Activated CD8-positive, alpha-beta memory T cell treated with anti-CD3 and anti-CD28 coated beads, Interleukin-2, amount 10 ng/mL, durations not matched to agents 7 days and 5 days (primary cell): ENCODE results near the gene LDLRAD4. TPM values are rescaled to one million over a fixed set of nuclear protein-coding genes. Genes with fewer than 3 reads are reported as not detected.

Experiments used
- ATAC-seq: fragments of 150-1000 bp; cut with Tn5 transposase; one replicate; pipeline ENCODE4 v1.10.0; 2021; ENCODE audit warnings: moderate library complexity
- CTCF ChIA-PET: fragments of 350-600 bp; sonication (Branson Sonifier 250); formaldehyde crosslinking; loops from one replicate; lab custom pipeline; 2021; ENCODE audit warnings: antibody characterized with exemption; lab: Charles Lee
- DNase-seq: peaks from one replicate; pipeline ENCODE4 v3.0.0-alpha.2; 2020
- H3K27ac Mint-ChIP-seq: one replicate; pipeline ENCODE4 v1.8.0; 2021; ENCODE audit warnings: mild to moderate bottlenecking, mixed read lengths
- H3K27me3 Mint-ChIP-seq: one replicate; pipeline ENCODE4 v1.8.0; 2021; ENCODE audit warnings: mixed read lengths
- H3K36me3 Mint-ChIP-seq: one replicate; pipeline ENCODE4 v1.8.0; 2021; ENCODE audit warnings: mild to moderate bottlenecking, mixed read lengths
- H3K4me1 Mint-ChIP-seq: one replicate; pipeline ENCODE4 v1.8.0; 2021; ENCODE audit warnings: mixed read lengths
- H3K4me3 Mint-ChIP-seq: one replicate; pipeline ENCODE4 v1.8.0; 2021; ENCODE audit warnings: mild to moderate bottlenecking, moderate library complexity, mixed read lengths
- H3K9me3 Mint-ChIP-seq: one replicate; pipeline ENCODE4 v1.8.0; 2022; ENCODE audit warnings: low read depth, mixed read lengths
- total RNA-seq, 2 experiments: library from RNA; stranded (reverse); gene quantifications; one replicate each; pipeline ENCODE4 v1.2.3, GENCODE V29; 2021

Gene LDLRAD4
- total RNA-seq, 2 experiments from 2014 or later, result 33.9 to 44.5 TPM

DNA sequence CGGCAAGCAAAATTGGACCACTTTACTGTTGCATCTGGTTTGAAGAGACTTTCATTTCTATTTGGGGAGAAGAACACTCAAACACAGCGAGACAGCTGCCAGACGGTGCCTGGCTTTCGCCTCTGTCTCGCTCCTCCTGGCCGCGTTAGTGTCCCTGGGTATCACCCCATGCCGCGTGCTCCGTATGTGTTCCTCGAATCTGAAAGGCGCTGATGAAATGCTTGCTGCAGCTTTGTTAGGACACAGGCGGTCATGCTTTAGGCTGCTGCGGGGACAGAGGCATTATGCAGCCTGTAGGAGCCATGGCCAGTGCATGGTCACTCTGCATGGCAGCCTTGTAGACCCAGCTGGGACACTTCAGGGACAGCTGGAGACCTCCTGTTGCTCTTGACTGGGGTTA is 53.9 kb downstream of the LDLRAD4 start:
- Mint-ChIP-seq H3K4me3 (no peak overlapping the region), H3K27me3 (peaks cover 18% of the 10 kb centered on the region), H3K4me1 (peaks cover 36% of the 10 kb centered on the region), H3K36me3 (no peaks in the 10 kb centered on the region), H3K9me3 (no peaks in the 10 kb centered on the region), H3K27ac (no peak overlapping the region)
- DNase-seq (no peak), ATAC-seq (no peak)
- CTCF ChIA-PET, result no interaction called here

DNA sequence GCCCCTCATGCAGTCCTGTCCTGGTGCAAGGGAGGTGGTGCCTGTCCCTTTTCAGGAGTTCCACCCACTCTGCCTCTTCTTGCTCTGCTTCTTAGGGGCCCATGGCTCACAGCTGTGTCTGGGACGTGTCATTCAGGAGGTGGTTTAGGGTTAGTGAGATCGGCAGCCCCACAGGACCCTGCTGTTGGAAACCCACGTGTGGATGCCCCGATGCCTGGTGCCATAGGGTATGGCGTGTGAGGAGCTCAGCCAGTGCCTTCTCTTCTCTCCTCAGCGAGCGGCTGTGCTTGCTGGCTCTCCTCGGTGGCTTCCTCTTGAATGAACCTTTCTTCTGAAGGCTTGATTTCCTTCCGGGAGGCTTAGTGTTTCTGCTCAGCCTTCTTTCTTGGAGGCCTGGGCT is 55.2 kb downstream of the LDLRAD4 start:
- peak overlapping the region; percentile 46 for H3K27ac Mint-ChIP-seq
- H3K27me3 Mint-ChIP-seq, result peaks cover 23% of the 10 kb centered on the region
- ATAC-seq (peak; percentile 57), DNase-seq (no peak)
- H3K9me3 Mint-ChIP-seq, result no peaks in the 10 kb centered on the region
- H3K4me1 Mint-ChIP-seq, result peaks cover 29% of the 10 kb centered on the region
- H3K4me3 Mint-ChIP-seq, result peak overlapping the region; percentile 40
- CTCF ChIA-PET, result interaction anchor here (1.2 kb wide), 1 partner anchor 12 kb away, joined by 3 read pairs; no protein-coding TSS in a partner anchor
- H3K36me3 Mint-ChIP-seq, result no peaks in the 10 kb centered on the region

DNA sequence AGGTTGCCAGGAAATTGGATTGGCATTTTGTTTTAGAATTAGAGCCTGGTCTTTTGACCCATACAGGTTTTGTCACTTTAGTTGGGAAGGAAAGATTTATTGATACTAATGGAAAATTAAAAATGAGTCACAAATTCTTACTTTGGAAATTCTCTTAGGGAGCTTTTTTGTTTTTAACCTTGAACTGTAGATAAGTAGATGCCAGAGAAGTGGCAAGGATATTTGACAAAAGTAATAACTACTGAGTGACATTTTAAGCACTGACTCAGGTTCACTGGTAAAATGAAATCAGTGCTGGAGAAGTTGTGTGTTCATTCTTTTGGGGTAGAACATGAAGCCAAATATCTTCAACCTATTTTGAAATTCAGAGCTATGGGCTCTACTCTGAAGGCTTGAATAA is 56.5 kb downstream of the LDLRAD4 start:
- H3K36me3 Mint-ChIP-seq, result no peaks in the 10 kb centered on the region
- no peaks in the 10 kb centered on the region for H3K9me3 Mint-ChIP-seq
- ATAC-seq (no peak), DNase-seq (no peak)
- no peak overlapping the region for H3K4me3 Mint-ChIP-seq
- CTCF ChIA-PET, result interaction anchor here (0.9 kb wide), 1 partner anchor 16 kb away, joined by 4 read pairs; no protein-coding TSS in a partner anchor
- H3K27me3 Mint-ChIP-seq, result peaks cover 26% of the 10 kb centered on the region
- peaks cover 37% of the 10 kb centered on the region for H3K4me1 Mint-ChIP-seq
- H3K27ac Mint-ChIP-seq, result no peak overlapping the region

DNA sequence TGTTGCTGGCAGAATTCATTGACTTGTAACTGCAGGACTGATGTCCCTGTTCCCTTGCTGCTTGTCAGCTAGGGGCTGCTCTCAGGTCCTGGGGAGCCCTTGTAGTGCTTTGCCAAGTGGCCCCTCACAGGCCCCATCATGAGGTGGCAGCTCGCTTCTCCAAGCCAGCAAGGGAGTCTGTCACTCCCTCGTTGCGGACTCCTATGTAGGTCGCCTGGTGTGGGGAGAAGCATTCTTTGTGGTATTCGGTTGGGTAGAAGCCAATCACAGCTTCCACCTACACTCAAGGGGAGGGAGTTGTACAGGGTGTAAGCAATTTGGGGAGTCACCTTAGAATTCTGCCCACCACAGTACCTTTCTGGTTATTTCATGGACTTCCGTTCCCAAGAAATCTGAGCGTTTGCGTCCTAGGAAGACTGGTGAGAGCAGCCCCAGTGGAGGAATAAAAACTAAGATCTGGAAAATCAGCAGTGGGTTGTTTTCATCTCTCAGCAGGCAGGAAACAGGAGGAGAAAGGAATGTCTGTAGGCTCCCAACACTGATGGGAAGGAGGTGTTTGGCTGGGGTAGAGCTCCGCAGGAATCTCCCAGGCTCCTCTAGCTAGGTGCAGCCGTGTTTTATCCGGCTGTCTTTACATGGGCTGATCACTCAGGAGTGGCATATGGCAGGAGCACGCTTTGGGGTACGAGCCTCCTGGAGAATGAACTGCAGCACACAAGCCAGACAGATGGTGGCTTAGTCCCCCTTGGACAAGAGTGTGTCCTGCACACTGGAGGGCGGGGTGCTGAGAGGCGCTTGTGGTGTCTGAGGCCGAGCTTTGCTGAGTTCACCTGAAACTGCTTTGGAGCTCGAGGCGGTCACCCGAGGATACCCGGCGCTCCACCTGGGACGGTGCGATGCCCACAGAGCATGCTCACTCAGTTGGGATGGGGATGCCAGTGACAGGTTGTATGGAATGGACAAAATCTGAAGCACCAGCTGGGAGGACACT is 58.3 kb downstream of the LDLRAD4 start:
- H3K9me3 Mint-ChIP-seq, result no peaks in the 10 kb centered on the region
- H3K4me1 Mint-ChIP-seq, result peaks cover 43% of the 10 kb centered on the region
- CTCF ChIA-PET, result interaction anchor here (1.0 kb wide), 2 partner anchors 13 to 60 kb away, joined by 4 read pairs; no protein-coding TSS in a partner anchor

DNA sequence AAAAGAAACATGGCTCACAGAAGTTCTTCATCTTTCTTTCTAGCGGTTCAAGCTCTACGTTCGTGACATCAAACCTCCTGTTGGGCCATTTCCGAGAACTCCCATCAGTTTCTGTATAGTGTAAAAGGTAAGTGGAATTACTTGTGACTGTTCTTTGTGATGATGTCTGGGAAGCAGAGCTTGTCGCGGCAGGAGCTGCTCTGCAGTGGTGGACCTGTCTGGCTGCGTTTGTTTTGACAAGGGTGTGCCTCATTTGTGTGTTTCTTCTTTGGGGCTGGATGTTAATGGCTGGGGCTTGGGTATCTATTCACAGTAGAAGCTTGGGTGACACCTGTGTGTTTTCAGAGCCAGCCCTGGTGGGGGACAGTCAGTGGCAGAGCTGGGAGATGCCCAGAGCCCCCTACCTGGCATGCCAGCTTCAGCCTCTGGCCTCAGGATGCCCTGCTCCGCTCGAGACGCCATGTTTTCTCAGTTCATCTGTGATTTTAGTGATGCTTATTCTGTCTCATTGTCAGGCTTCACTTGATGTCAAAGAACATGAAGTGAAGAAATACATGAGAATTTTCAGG is 59.6 kb downstream of the LDLRAD4 start:
- ATAC-seq (no peak), DNase-seq (no peak)
- CTCF ChIA-PET, result interaction anchor here (1.5 kb wide), 1 partner anchor 62 kb away, joined by 5 read pairs; no protein-coding TSS in a partner anchor
- Mint-ChIP-seq H3K27ac (no peak overlapping the region), H3K36me3 (peaks cover 11% of the 10 kb centered on the region), H3K4me1 (peaks cover 50% of the 10 kb centered on the region), H3K27me3 (peaks cover 24% of the 10 kb centered on the region), H3K4me3 (no peak overlapping the region), H3K9me3 (no peaks in the 10 kb centered on the region)

More for the DNA sequence above, 58.3 kb downstream of the LDLRAD4 start:
- peaks cover 4% of the 10 kb centered on the region for H3K36me3 Mint-ChIP-seq
- DNase-seq (no peak), ATAC-seq (no peak)
- no peak overlapping the region for H3K27ac Mint-ChIP-seq
- H3K27me3 Mint-ChIP-seq, result peaks cover 24% of the 10 kb centered on the region
- H3K4me3 Mint-ChIP-seq, result no peak overlapping the region

DNA sequence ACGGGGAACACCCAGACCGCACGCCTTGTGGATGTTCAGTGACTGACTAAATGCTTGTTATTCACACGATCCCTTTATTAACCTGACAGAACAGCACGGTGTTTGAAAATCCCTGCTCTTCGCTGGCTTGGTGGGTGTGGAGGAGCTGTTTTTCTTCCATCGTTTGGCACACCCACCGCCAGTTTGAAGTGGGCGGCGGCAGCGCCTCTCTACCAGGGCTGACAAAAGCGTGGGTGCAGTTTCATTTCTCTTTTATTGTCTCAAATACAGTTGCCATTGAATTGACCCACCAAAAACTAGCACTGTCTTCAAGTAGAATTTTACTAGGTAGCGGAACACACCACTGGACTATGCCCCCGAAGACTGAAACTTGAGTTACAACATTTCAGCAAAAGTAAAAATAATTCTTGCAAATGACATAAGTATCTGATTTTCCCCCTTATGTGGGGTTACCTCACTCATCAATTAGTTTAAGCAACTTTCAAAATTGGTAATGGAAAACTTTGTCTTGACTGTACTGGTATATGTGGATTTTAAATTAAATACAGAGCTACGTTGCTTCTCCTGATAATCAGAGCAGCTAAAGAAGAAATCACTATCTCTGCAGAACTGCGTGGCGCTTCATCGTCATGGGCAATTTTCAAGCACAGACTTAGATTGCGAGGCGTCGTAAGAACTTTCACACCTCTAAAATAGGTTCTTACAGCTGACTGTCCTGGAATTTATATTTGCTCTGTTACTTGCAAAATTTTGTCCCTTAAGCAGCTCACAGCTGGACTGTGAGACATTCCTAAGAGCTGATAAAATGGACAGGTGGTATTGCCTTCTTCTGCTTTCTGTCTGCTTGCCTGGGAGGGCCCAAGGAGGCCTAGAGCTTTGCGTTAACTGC is 60.9 kb downstream of the LDLRAD4 start:
- Mint-ChIP-seq H3K4me3 (peak overlapping the region; percentile 25), H3K9me3 (no peaks in the 10 kb centered on the region), H3K27ac (no peak overlapping the region), H3K36me3 (peaks cover 19% of the 10 kb centered on the region), H3K4me1 (peaks cover 51% of the 10 kb centered on the region), H3K27me3 (peaks cover 27% of the 10 kb centered on the region)
- ATAC-seq (peak; percentile 33), DNase-seq (no peak)
- CTCF ChIA-PET, result interaction anchor here (1.3 to 1.5 kb wide), 2 partner anchors 63 kb away, joined by 3 to 5 read pairs; no protein-coding TSS in a partner anchor

DNA sequence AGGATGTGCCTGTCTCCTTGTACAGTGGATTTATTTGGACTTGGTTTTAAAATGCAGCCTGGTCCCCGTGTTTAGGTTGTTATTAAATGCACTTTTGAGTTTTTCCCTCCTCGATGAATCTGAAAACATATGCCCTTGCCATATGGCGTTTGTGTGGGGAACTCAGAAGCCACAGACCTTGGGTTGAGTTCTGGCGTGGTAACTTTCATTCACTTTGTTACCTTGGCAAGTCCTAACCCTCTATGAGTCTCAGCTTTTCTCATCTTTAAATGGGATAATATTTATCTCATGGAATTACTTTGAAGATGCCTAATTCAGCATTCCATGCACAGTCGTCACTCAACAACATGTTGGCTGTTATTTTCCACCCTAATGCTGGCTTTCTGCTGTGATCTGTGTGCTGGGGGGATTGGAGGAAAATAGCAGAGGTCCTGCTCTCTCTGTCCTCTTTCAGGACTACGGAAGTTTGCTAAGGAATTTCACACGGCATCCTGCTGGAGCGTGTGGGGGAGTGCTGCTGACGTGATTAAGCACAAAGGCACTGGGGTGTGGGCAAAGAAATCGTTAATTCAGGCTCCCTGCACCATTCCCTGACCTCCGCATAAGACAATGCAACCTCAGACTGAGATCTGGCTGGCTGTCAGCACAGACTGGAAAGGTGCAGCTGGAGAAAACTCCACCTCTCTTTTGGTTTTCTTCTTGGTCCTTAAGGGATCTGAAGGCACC is 61.7 kb downstream of the LDLRAD4 start:
- Mint-ChIP-seq H3K36me3 (peaks cover 19% of the 10 kb centered on the region), H3K4me3 (no peak overlapping the region), H3K9me3 (no peaks in the 10 kb centered on the region), H3K4me1 (peaks cover 58% of the 10 kb centered on the region), H3K27me3 (peaks cover 35% of the 10 kb centered on the region), H3K27ac (no peak overlapping the region)
- CTCF ChIA-PET, result interaction anchor here (1.3 kb wide), 1 partner anchor 64 kb away, joined by 3 read pairs; no protein-coding TSS in a partner anchor
- DNase-seq, result no peak
- no peak for ATAC-seq

DNA sequence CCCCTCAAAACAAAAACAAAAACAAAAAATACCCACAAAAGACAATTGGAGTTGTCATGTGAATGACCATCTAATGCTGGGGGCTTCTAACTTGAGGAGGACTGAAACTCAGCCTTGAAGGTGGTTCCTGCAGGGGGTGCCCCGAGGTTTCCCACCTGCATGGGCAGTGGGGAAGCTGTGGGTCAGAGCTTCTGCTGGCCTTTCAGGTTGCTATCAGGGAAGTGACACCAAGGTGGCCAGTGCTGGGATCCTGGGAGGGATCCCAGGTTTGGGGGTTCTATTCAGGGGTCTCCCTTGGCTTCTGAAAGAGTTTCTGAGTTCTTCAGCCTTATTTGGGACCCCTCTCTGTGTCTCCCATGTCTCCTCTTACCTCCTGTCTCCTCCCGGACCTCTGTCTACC is 62.8 kb downstream of the LDLRAD4 start:
- Mint-ChIP-seq H3K27me3 (peaks cover 39% of the 10 kb centered on the region), H3K36me3 (peaks cover 22% of the 10 kb centered on the region), H3K27ac (no peak overlapping the region), H3K4me1 (peaks cover 66% of the 10 kb centered on the region), H3K4me3 (no peak overlapping the region), H3K9me3 (no peaks in the 10 kb centered on the region)
- no peak for ATAC-seq
- no peak for DNase-seq
- CTCF ChIA-PET, result no interaction called here

DNA sequence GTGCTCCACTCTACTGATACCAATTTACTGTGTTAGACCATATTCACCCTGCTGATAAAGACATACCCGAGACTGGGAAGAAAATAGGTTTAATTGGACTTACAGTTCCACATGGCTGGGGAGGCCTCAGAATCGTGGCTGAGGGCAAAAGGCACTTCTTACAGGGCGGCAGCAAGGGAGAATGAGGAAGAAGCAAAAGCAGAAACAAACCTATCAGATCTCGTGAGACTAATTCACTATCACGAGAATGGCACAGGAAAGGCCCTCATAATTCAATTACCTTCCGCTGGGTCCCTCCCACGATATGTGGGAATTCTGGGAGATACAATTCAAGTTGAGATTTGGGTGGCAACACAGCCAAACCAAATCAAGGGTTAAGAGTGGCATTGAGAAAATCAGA is 65.2 kb downstream of the LDLRAD4 start:
- Mint-ChIP-seq H3K4me1 (peaks cover 73% of the 10 kb centered on the region), H3K27ac (no peak overlapping the region), H3K9me3 (no peaks in the 10 kb centered on the region), H3K36me3 (peaks cover 22% of the 10 kb centered on the region), H3K27me3 (peaks cover 33% of the 10 kb centered on the region), H3K4me3 (no peak overlapping the region)
- ATAC-seq (no peak), DNase-seq (no peak)
- CTCF ChIA-PET, result no interaction called here

DNA sequence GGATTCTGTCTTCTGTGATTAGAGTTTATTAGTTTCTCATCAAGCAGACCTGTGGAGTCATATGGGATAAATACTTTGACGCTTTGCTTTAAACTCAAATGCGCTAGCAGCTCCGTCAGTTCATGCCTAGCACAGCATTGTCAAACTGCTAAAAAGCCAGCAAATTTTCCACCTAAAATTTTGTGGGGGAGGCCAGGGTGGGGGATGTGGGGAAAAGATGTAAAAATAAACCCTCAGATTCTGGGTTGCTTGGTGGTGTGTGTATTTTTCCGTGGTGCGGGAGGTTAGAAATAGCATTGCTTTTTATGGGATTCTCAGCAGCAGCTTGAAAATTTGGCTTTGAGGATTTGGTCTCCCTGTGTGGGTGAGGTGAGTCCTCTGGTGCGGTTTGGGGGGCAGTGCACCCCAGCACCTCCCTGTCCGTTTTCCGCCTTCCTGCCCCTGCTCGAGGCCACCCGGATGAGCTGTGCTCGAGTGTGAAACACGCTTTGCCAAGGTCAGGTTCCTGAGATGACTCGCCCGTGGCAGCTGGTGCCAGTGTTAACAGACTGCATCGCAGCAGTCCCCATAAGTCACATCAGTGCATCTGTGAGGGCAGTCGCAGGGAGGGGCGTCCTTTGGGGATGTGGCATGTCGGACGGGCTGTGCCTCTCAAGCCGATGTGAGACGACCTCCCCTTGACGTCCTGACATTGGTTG is 65.9 kb downstream of the LDLRAD4 start:
- CTCF ChIA-PET, result interaction anchor here (1.1 kb wide), 1 partner anchor 10 kb away, joined by 6 read pairs; no protein-coding TSS in a partner anchor
- H3K4me1 Mint-ChIP-seq, result peaks cover 73% of the 10 kb centered on the region

DNA sequence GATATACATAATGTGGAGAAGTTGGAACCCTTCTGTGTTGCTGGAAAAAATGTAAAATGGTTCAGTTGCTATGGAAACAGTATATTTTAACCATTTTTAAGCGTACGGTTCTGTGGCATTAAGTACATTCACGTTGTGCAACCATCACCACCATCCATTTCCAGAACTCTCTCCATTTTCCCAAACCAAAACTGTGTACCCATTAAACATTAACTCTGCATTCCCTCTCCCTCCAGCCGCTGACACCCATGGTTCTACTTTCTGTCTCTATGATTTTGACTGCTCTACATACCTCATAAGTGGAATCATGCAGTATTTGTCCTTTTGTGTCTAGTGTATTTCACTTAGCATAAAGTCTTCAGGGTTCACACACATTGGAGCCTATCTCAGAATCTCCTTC is 67.3 kb downstream of the LDLRAD4 start:
- peaks cover 77% of the 10 kb centered on the region for H3K4me1 Mint-ChIP-seq
- H3K27me3 Mint-ChIP-seq, result peaks cover 19% of the 10 kb centered on the region
- no peak overlapping the region for H3K27ac Mint-ChIP-seq
- no peak for DNase-seq
- H3K9me3 Mint-ChIP-seq, result no peaks in the 10 kb centered on the region
- CTCF ChIA-PET, result interaction anchor here (0.6 kb wide), 1 partner anchor 12 kb away, joined by 3 read pairs; no protein-coding TSS in a partner anchor
- no peak overlapping the region for H3K4me3 Mint-ChIP-seq
- ATAC-seq, result no peak
- H3K36me3 Mint-ChIP-seq, result peaks cover 21% of the 10 kb centered on the region

More for the DNA sequence above, 65.9 kb downstream of the LDLRAD4 start:
- peaks cover 22% of the 10 kb centered on the region for H3K36me3 Mint-ChIP-seq
- DNase-seq (peak; percentile 84), ATAC-seq (peak; percentile 76)
- peak overlapping the region; percentile 7 for H3K4me3 Mint-ChIP-seq
- H3K9me3 Mint-ChIP-seq, result no peaks in the 10 kb centered on the region
- peaks cover 26% of the 10 kb centered on the region for H3K27me3 Mint-ChIP-seq
- H3K27ac Mint-ChIP-seq, result peak overlapping the region; percentile 42
